Testis (tissue), 3 donors: Measurements from ENCODE around the gene SHISA8. TPM values are rescaled to one million over a fixed set of nuclear protein-coding genes. Genes with fewer than 3 reads are reported as not detected.
A peak's percentile ranks its signal among the peaks of the same experiment; 100 is the strongest.

Experiments used
- DNase-seq: peaks from one replicate; pipeline ENCODE4 v3.0.0-alpha.2; 2019
- H3K27ac ChIP-seq, 2 donors: fragments of 200-600 bp; sonication (generic); one replicate each; pipeline ENCODE4 v1.5.1; 2019
- H3K27me3 ChIP-seq: fragments of 200-600 bp; sonication (generic); one replicate; pipeline ENCODE4 v1.5.1; 2019
- H3K36me3 ChIP-seq: fragments of 200-600 bp; sonication (generic); one replicate; pipeline ENCODE4 v1.5.1; 2017; ENCODE audit warnings: low read depth; ENCODE audit errors: missing control alignments
- H3K4me1 ChIP-seq: fragments of 200-600 bp; sonication (generic); one replicate; pipeline ENCODE4 v1.5.1; 2019
- H3K4me3 ChIP-seq, 2 donors: fragments of 200-600 bp; sonication (generic); one replicate each; pipeline ENCODE4 v1.5.1; 2017 to 2019
- H3K9me3 ChIP-seq: fragments of 200-600 bp; sonication (generic); one replicate; pipeline ENCODE4 v1.5.1; 2017
- POLR2A ChIP-seq: fragments of 450-650 bp; IDR thresholded peaks from one replicate; pipeline ENCODE4 v1.6.1; 2017; ENCODE audit warnings: antibody characterized with exemption, mild to moderate bottlenecking, moderate library complexity
- WGBS, 2 donors: methylation state at CpG; one replicate each; pipeline ENCODE4 v1.1.5; 2018; 5-methylcytosine and 5-hydroxymethylcytosine counted together
- intact Hi-C: fragments of 100-400 bp; cut with DNase I; formaldehyde crosslinking; loops from one replicate; pipeline ENCODE4 v1.15.1; 2023; ENCODE audit warnings: low total_unique reads
- polyA plus RNA-seq: library from polyadenylated mRNA; stranded (reverse); fragments of 350-450 nt; fragmentation: Illumina TruSeq; extraction: RNeasy Lipid Tissue Mini Kit (QIAGEN cat#74804); gene quantifications from one replicate; pipeline ENCODE4 v1.2.3, GENCODE V29; 2014; ENCODE audit warnings: low read depth, low replicate concordance; ENCODE audit not compliant: insufficient read depth
- total RNA-seq, 2 donors: library from RNA; depleted of rRNA; stranded (reverse); fragments of >200 nt; gene quantifications; one replicate each; pipeline ENCODE4 v1.2.3, GENCODE V29; 2016
- TF ChIP-seq, protein P1 (sequence below), 3 experiments: fragments of 450-650 bp in 2 of 3; fragments of 200-600 bp in 1 of 3; sonication (generic) in 1 of 3; IDR thresholded peaks; one replicate each; pipeline ENCODE4 v1.5.1; 2016 to 2019; ENCODE audit warnings: antibody characterized with exemption in 3 of 3, mild to moderate bottlenecking in 2 of 3, moderate library complexity in 1 of 3

The SHISA8 gene
- total and polyA plus RNA-seq, 3 donors from 2014 or later, result 1.3 to 1.4 TPM; not detected in 1

DNA sequence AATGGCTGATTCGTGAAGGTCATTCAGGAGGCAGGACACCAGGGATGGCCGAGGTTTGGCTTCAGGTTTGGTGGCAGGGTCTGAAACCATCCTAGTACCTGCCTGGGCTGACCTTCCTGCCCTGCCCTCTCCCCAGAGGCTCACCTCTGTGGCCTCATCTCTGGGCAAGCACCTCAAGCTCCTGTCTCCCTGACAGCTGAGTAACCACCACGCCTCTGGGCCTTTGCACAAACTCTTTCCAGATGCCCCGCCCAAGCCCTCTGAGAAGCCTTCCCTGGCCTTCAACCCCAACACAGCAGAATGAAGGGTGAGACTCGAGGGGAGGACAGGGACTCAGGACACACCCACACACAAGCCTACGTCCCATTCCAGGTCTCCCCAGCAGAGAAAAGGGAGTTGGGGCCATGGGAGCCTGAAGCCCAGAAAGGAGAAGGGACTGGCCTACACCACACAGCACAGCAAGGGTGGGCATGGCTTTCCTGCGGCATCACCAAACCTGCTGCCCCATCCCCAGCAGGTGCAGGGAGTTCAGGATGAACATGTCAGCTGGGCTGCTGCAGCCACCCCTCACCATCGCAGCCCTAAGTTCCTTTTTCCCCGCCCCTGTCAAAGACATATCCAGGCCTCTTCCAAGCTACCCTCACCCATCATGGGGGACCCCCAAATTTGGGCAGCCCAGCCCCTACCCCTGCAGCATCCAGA is 2.4 kb downstream of the SHISA8 start:
- DNase-seq, result no peak
- Histone ChIP-seq H3K27ac (no peak overlapping the region), H3K27me3 (no peaks in the 10 kb centered on the region), H3K4me1 (peaks cover 5% of the 10 kb centered on the region), H3K9me3 (no peaks in the 10 kb centered on the region), H3K4me3 (no peak overlapping the region), H3K36me3 (no peaks in the 10 kb centered on the region)
- 85 to 100% methylated on average over 1 to 8 of the region's 9 CpGs for WGBS, 2 donors
- intact Hi-C loops, result no loop called here
- TF ChIP-seq POLR2A, result no peak
- TF ChIP-seq, protein P1, sequence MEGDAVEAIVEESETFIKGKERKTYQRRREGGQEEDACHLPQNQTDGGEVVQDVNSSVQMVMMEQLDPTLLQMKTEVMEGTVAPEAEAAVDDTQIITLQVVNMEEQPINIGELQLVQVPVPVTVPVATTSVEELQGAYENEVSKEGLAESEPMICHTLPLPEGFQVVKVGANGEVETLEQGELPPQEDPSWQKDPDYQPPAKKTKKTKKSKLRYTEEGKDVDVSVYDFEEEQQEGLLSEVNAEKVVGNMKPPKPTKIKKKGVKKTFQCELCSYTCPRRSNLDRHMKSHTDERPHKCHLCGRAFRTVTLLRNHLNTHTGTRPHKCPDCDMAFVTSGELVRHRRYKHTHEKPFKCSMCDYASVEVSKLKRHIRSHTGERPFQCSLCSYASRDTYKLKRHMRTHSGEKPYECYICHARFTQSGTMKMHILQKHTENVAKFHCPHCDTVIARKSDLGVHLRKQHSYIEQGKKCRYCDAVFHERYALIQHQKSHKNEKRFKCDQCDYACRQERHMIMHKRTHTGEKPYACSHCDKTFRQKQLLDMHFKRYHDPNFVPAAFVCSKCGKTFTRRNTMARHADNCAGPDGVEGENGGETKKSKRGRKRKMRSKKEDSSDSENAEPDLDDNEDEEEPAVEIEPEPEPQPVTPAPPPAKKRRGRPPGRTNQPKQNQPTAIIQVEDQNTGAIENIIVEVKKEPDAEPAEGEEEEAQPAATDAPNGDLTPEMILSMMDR (IDR thresholded peaks at IDR 0.05), result no peak

DNA sequence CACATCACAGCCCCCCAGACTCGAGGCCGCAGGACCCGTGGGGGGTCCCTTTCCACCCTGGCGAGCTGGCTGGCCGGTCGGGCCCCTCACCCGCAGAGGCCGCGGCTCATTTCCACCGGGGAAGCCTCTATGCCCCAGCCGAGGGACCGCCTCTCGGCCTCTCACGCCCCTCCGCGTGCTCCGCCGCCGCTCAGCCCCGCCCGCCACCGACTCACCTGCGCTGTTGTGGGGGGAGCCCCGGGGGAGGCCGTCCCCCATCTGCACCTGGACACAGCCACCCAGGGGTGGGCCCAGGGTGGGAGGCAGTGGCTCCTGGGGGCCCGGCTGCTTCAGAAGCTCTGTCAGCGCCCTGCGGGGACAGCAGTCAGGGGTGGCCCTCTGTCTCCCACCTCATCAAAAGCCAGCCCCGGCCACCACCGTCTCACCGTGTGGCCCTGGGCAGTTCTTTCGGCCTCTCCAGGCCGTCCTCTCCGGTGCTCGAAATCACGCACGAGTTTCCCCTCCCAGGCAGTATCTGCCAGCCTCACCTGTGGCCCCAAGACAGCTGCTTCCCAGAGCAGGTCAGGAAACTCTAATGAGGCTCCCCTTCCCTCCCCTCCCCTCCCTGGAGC is 3.8 kb downstream of the SHISA8 start:
- H3K4me1 ChIP-seq, result peaks cover 5% of the 10 kb centered on the region
- no peaks in the 10 kb centered on the region for H3K36me3 ChIP-seq
- H3K27me3 ChIP-seq, result no peaks in the 10 kb centered on the region
- WGBS, 2 donors, result 27 to 28% methylated on average over 25 to 26 of the region's 37 CpGs
- H3K9me3 ChIP-seq, result no peaks in the 10 kb centered on the region
- TF ChIP-seq, protein P1 (IDR thresholded peaks at IDR 0.05), result no peak
- TF ChIP-seq POLR2A, result no peak
- no peak for DNase-seq
- intact Hi-C loops, result no loop called here
- peak overlapping the region; percentile 48 to 51 for H3K4me3 ChIP-seq
- no peak overlapping the region for H3K27ac ChIP-seq

DNA sequence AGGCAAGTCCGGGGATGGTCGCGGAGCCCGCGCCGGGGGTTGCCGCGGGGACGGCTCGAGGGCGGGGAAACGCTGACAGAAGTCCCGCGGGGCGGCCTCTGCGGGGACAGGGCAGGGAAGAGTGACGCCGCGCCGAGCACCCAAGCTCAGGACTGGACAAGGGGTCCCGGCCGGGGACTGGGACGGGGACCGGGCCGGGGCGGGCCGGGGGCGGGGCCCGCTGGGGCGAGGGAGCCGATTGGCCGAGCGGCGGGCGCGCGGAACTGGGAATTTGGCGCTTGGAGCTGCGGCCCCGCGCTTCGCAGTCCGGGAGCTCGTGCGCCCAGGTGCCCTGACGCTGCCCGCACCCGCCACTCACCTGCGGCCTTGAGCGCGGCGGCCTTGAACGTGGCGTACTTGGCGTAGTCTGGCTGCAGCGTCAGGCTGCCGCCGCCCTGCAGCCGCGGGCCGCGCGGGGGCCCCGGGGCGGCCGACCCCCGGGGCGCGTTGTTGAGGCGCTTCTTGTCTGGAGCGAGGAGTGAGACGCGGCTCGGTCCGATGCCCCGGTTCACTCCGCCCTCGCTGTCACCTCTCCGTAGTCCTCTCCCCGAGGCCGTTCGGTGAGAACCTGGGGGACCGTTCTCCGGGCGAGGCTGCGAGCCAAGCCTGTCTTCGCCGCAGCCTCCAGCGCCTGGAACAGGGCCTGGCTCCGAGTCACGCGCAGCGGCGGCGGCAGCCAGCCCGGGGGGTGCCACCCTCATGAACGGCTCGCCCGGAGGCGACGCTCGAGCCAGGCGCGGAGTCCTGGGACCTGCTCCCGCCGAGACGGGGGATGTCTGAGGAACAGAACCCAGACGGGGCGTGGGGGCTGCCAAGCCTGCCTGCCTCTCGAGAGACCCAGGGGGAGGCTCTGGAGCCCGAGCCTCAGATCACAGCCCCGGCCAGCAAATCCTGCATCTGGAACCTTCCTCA is 4.5 kb downstream of the SHISA8 start:
- Histone ChIP-seq H3K4me1 (peaks cover 5% of the 10 kb centered on the region), H3K4me3 (peak overlapping the region; percentile 48 to 51), H3K27me3 (no peaks in the 10 kb centered on the region), H3K27ac (no peak overlapping the region), H3K9me3 (no peaks in the 10 kb centered on the region), H3K36me3 (no peaks in the 10 kb centered on the region)
- peak; percentile 58 for DNase-seq
- no peak for TF ChIP-seq POLR2A
- TF ChIP-seq, protein P1 (IDR thresholded peaks at IDR 0.05), result no peak
- intact Hi-C loops, result no loop called here
- WGBS, 2 donors, result 3 to 20% methylated on average over 1 to 52 of the region's 112 CpGs

- no peaks in the 10 kb centered on the region for H3K36me3 ChIP-seq
- H3K4me3 ChIP-seq, result peak overlapping the region; percentile 48 to 51
- DNase-seq, result no peak
- no peak overlapping the region for H3K27ac ChIP-seq
- WGBS, 2 donors, result 37 to 46% methylated on average over 12 to 47 of the region's 55 CpGs
- no peaks in the 10 kb centered on the region for H3K27me3 ChIP-seq
- TF ChIP-seq, protein P1 (IDR thresholded peaks at IDR 0.05), result no peak
- TF ChIP-seq POLR2A, result no peak
- H3K4me1 ChIP-seq, result peaks cover 5% of the 10 kb centered on the region
- no peaks in the 10 kb centered on the region for H3K9me3 ChIP-seq
- intact Hi-C loops, result no loop called here
These were observed 5.4 kb downstream of the SHISA8 start for GRCh38 chr22:41909310-41910049.
